SW480 (cell line): ENCODE results near the gene SPHK2.
"Not testable (repeated sequence)": the region's sequence is repeated elsewhere in the genome, so short reads cannot be mapped to it uniquely, and the experiment has no call there.

Source experiments
- DNase-seq: peaks from one replicate; pipeline ENCODE4 v3.0.0-alpha.2; 2016; ENCODE audit warnings: low spot score

The SPHK2 gene

DNA sequence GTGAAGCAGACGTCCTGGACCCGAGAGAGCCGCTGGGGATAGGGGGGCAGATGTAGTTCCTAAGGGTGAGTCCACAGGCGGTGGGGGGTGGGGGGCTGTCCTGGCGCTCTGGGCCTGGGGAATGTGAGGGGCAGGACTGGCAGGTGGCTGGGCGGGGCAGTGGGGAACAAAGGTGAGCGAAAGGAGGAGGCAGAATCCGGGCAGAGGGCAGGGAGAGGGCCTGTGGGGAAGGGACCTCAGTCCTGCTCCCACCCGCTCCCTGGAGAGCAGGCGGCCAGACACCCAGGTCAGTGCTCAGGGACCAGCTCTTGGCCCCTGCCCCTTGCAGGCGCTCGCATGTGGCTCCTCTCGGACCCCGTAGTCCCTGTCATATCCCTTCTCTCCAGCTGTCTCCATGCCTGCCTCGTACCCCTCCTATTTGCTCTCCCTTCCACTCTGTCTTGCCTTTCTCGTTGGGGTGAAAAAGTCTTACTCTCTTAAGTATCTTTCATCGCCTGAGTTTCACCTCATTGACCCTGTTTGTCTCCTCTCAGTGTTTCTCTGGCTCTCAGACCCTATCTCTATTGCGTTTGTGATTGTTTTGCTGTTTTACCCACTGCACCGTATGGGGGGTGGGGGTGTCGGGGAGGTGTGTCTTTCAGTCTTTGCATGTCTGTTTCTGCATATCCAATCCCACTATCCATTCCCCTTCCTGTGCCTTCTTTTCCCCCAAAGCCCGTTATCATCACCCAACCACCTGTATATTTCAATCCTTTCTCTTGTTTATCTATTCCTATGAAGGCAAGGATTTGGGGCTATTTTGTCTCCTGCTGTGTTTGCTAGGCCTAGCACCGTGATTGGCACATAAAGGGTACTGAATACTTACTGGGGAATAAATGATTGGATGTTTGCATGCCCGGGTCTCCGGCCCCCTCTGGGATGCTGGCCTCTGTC lies 5.8 kb downstream of the SPHK2 start:
- DNase-seq = no peak

DNA sequence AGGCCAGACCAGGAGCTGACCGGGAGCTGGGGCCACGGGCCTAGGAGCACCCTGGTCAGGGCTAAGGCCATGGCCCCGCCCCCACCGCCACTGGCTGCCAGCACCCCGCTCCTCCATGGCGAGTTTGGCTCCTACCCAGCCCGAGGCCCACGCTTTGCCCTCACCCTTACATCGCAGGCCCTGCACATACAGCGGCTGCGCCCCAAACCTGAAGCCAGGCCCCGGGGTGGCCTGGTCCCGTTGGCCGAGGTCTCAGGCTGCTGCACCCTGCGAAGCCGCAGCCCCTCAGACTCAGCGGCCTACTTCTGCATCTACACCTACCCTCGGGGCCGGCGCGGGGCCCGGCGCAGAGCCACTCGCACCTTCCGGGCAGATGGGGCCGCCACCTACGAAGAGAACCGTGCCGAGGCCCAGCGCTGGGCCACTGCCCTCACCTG lies 6.6 kb downstream of the SPHK2 start:
- no peak for DNase-seq

DNA sequence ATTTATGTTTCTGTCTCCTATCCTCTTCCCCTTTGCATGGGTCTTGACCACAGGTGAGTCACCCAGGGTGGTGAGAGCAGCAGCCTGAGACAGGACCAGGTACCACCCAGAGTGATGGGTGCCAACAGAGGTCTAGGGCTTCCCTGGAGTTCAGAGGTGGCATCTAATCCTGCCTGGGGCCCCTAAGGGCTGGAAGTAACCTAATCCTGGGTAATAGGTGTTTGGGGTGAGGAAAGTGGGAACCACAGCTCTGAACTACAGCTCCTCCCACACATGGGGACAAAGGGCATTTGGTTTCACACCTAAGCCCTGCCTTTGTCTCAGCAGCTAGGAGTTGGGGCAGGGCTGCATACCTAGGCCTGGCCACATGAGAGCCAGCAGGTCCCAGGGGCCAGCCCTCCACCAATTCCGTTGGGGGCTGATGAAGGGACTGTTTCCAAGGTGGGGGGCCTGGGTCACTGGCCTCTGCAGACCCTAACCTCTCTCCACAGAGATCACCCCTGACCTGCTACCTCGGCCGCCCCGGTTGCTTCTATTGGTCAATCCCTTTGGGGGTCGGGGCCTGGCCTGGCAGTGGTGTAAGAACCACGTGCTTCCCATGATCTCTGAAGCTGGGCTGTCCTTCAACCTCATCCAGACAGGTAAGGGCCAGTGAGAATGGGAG lies 8.0 kb downstream of the SPHK2 start:
- DNase-seq = peak; percentile 98

DNA sequence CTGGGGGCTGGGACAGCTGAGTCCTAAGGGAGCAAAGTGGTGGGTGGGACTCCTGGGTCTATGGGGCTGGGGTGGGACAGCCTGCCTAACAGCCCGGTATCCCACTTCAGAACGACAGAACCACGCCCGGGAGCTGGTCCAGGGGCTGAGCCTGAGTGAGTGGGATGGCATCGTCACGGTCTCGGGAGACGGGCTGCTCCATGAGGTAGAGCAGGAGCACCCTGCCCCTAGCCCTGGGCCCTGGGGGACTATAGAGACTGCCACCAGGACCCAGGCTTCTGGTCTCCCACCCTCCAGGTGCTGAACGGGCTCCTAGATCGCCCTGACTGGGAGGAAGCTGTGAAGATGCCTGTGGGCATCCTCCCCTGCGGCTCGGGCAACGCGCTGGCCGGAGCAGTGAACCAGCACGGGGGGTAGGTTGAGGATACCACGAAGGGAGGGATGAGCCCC lies 8.6 kb downstream of the SPHK2 start:
- DNase-seq = no peak

DNA sequence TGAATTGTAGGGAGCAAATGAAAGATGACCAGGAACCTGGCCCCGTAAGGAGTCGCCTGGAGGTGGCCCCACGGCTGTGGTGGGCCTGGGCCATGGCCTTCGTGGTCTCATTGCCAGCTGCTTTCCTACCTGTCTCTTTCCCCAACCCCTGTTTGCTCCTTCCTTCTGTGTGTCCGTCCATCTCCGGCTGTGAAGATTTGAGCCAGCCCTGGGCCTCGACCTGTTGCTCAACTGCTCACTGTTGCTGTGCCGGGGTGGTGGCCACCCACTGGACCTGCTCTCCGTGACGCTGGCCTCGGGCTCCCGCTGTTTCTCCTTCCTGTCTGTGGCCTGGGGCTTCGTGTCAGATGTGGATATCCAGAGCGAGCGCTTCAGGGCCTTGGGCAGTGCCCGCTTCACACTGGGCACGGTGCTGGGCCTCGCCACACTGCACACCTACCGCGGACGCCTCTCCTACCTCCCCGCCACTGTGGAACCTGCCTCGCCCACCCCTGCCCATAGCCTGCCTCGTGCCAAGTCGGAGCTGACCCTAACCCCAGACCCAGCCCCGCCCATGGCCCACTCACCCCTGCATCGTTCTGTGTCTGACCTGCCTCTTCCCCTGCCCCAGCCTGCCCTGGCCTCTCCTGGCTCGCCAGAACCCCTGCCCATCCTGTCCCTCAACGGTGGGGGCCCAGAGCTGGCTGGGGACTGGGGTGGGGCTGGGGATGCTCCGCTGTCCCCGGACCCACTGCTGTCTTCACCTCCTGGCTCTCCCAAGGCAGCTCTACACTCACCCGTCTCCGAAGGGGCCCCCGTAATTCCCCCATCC lies 9.4 kb downstream of the SPHK2 start:
- DNase-seq = no peak

DNA sequence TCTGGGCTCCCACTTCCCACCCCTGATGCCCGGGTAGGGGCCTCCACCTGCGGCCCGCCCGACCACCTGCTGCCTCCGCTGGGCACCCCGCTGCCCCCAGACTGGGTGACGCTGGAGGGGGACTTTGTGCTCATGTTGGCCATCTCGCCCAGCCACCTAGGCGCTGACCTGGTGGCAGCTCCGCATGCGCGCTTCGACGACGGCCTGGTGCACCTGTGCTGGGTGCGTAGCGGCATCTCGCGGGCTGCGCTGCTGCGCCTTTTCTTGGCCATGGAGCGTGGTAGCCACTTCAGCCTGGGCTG lies 9.9 kb downstream of the SPHK2 start:
- no peak for DNase-seq

DNA sequence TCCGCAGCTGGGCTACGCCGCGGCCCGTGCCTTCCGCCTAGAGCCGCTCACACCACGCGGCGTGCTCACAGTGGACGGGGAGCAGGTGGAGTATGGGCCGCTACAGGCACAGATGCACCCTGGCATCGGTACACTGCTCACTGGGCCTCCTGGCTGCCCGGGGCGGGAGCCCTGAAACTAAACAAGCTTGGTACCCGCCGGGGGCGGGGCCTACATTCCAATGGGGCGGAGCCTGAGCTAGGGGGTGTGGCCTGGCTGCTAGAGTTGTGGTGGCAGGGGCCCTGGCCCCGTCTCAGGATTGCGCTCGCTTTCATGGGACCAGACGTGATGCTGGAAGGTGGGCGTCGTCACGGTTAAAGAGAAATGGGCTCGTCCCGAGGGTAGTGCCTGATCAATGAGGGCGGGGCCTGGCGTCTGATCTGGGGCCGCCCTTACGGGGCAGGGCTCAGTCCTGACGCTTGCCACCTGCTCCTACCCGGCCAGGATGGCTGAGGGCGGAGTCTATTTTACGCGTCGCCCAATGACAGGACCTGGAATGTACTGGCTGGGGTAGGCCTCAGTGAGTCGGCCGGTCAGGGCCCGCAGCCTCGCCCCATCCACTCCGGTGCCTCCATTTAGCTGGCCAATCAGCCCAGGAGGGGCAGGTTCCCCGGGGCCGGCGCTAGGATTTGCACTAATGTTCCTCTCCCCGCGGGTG lies 10.4 kb downstream of the SPHK2 start:
- peak; percentile 80 for DNase-seq

DNA sequence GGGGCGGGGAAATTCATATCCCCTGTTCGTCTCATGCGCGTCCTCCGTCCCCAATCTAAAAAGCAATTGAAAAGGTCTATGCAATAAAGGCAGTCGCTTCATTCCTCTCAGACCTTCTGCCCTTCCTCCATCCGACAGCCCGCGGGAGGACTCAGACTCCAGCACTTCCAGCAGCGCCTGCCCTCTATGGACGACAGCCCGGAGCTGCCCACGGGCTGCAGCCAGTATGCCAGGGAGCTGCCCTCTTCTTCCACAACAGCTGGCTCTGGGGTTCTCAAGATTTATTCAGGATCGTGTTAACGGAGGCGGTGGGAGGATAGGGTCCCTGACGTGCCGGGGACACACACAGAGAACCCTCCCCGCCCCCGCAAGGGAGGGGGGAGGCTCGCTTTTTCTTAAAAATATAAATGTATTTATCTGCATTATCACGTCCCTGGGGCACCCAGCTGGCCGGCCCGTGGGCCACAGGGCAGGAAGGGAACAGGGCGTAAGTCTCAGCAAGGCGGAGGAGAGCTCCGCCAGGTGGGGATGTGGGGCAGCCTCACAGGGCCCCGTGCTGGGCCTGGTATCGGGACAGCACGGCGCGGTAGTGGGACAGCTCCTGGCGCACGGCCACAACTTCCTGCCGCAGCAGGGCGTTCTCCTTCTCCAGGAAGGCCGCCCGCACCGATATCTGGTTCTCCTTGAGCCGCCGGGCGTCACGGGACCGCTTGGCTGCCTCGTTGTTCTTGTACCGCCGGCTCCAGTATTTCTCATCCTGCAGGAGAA lies 11.2 kb downstream of the SPHK2 start:
- peak; percentile 64 for DNase-seq

DNA sequence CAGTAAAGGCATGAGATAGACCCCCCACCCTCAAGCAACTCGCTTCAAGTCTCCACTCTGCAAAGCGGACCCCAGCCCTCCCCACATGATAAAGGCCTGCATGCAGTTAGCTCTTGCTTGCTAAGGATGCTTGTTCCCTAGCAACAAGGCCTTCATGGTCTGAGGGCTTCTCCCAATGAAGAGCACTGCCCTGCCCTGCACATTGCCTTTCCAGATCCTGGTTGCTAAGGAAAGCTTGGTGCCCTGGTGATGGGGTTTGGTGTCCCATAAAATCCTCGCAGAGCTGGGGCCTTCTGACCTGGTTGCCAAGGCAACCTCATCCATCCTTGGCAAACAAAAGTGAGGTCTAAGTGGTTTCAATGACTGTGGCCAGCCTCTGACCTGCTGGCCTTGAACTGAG lies 11.9 kb downstream of the SPHK2 start:
- no peak for DNase-seq

DNA sequence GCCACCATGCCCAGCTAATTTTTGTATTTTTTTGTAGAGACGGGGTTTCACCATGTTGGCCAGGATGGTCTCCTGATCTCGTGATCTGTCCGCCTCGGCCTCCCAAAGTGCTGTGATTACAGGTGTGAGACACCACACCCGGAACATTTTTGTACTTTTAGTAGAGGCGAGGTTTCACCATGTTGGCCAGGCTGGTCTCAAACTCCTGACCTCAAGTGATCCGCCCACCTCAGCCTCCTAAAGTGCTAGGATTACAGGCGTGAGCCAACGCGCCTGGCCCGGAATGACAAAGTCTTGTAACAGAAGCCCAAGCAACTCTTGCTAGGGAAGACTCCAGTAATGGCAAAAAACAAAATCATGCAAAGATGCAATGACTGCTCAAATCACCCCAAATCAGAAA lies 13.0 kb downstream of the SPHK2 start:
- not testable (repeated sequence) for DNase-seq

DNA sequence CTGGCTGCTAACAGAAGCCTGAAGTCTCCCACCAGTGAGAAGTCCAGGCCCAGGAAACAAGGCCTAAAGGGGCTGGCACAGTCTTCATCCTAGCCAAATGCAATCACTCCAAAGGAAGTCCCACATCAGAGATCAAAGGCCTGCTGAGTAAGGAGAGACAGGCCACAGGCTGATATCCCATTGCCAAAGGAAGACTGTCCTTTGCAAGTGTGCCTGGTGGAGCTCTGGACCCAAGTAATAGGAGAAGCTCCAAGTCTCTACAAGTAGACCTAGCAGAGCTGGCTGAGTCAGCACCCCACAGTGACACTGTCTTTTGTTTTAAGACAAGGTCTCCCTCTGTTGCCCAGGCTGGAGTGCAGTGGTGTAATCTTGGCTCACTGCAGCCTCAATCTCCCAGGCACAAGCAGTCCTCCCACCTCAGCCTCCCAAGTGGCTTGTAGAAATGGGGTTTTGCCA lies 13.4 kb downstream of the SPHK2 start:
- peak; percentile 84 for DNase-seq

DNA sequence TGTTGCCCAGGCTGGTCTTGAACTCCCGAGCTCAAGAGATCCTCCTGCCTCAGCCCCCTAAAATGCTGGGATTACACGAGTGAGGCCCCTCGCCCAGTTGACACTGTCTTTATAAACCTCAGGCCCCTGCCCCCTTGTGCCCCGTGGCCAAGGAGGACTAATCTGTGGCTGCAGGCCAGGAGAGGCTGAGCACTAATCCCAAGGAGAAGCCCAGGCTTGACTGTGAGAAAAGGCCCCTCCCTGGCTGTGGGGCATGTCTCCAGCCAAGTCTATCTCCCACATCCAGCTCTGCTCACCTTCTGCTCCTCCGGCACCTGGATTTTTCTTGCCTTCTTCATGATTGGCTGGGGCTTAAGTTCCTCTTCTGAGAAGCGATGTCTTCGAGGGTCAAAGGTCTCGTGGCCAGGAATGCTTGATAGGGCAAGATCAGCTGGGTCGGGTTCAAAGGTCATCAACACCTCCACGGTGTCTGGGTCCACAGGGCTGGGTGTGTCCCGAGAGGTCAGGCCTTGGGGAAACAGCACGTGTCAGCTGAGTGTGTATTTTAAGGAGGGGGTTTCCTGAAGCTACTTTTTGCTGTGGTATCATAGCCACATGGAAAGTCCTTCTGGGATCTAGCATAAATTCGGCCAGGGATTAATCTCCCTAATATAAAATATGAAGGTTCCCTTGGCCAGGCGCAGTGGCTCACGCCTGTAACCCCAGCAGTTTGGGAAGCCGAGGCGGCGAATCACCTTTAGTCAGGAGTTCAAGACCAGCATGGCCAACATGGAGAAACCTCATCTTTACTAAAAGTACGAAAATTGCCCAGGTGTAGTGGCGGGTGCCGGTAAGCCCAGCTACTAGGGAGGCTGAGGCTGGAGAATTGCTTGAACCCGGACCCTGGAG lies 14.1 kb downstream of the SPHK2 start:
- DNase-seq = no peak

DNA sequence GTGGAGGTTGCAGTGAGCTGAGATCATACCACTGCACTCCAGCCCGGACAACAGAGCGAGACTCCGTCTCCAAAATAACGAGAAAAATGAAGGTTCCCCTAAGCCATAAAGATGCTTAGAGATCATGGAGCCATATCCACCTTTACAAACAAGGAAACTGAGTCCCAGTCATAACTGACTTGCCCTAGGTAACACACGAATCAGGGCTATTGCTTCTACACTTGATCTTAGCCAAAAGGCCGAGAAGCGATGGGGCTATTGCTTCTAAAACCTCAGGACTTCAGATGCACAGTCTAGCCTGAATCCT lies 14.7 kb downstream of the SPHK2 start:
- DNase-seq = no peak

DNA sequence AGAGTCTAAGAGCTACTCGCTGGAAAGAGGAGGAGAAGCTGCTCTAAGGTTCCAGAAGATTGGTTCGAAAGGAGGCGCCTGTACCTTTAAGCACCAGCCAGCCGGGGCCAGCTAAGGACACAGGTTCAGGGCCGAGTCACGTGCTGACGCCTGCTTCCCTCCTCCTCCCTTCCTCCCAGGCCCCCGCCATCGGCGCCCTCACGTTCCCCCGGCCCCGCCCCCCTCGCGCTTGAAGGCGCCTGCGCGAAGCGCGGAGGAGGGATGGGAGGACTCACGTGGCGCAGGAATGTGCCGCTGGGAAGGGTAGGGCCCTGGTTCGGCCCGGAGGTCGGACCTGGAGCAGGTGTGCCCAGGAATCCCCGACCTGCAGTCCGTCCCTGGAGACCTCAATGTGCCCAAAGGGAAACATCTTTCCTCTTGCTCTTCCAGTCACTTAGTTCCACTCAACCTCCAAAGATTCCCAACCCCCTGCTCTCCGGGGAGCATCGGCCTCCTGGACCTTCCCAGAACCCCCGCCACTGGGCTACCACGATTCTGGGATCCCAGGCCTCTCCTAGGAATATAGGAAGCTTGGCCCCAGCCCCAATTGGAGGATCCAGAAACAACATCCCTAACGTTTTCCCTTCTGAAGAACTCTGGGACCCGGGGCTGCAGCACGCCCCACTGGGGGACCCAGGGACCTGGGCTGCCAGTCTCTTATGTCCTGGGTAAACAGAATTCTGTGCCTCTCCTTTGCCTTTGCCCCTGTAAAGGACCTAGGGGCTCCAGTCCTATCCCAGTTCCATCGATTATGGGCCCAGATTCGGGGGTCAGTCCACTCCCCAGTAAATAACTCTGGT lies 15.3 kb downstream of the SPHK2 start:
- peak; percentile 99 for DNase-seq

DNA sequence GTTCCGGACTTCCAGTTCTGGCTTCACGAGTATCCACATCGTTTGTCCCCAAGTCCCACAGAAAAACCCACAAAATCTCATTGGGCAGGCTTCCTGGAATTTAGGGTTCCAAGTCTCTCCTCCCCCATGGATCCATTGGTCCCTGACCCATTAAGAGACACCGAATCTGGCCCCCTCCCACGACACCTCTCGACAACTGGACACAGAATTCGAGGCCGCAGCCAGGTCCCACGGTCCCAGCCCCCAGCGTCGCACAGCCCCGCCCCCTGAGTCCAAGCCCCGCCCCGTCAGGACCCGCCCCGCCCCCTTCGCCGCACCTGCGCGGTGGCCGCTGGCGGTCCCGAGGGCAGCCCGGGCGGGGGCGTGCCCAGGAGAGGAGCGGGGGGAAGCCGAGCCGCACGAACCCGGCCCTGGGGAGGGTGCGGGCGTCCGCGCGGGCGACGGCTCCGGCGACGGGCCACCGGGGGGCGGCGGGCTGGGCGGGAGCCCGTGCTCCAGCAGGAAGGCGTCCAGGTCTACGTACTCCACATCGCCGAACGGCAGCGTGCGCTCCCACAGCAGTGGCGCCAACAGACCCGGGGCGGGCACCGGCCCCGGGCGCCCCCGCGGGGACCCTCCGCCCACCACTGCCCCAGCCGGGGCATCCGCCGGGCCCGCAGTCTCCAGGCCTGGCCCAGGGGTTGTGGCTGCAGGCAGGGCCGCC lies 16.1 kb downstream of the SPHK2 start:
- DNase-seq = peak; percentile 55

DNA sequence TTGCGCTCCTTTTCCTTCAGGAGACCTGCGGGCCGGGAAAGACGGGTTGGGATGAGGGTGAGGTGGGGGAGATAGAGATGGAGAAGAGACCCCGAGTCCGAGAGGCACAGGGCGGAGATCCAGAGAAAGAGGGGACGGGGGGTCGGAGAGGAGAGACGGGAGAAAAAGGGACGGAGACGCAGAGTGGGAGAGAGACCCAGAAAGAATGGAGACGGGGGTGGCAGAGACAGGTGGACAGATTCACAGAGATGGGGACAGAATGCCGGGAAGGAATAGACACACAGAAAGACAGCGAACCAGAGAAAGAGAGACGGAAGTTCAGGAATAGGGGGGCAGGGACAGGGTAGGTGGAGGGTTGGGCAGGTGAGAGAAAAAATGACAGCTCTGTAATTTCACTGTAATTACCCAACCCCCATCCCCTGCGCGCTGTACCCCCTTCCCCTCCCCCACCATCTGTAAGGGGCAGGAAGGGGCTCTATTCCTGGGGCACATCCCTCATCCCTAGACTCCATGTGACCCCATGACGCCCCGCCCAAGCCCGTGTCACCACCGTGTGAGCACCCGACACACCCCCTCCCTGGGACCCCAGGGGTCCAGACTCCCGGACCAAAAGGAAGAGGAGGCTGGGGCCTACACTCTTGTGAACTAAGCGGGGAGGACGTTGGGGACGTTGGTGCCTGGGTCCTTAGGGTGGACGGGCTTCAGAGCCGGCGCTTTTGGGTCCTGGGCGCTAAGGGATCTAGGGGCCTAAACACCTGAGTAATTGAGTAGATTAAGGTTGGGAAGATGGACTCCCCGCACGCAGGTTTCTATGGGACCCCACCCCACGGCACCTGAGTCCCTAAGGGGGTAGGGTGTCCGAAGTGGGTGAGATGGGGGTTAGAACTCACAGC lies 16.9 kb downstream of the SPHK2 start:
- DNase-seq = no peak

DNA sequence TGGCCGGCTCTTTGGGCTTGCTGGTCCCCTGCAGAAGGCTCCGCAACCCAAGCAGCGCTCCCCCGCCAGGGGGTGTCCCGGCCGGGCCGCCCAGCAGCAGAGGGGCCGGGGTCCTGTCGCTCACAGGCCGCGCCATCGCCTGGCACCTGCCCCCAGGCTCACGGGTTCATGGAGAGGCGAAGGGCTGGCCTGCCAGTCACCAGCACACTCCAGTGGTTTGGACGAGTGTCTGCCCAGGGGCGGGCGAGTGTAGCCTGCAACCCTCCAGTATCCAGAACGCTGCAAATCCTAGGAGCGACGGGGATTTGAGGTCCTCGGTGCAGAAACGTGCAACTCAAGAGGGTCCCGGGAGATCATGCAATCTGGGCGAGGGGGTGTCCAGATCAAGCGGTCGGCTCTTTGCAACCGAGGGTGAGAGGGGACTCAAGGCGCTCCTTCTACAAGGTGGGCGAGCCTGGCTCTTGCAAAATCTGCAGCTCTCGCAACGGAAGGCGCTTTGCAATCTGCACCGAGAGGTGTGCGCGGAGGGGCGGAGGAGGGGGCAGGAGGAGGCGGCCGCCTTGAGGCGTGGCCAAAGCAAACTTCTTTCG lies 17.6 kb downstream of the SPHK2 start, which contains the start of gene DBP:
Gene DBP (minus strand): TSS at position 521 of the 590 bp plus-strand sequence. CDS start 385 bp downstream, at position 136.
- DNase-seq = no peak
